Loucy (cell line): Measurements from ENCODE around the gene CORO1C.
"Not testable (repeated sequence)": the region's sequence is repeated elsewhere in the genome, so short reads cannot be mapped to it uniquely, and the experiment has no call there.

Source experiments
- CTCF ChIP-seq: fragments of 200-600 bp; sonication (generic); conservative IDR thresholded peaks from 2 replicates; pipeline ENCODE4 v1.5.1; 2014; ENCODE audit warnings: mild to moderate bottlenecking, antibody characterized with exemption, low read length
- EZH2phosphoT487 ChIP-seq: fragments of 200-600 bp; IDR thresholded peaks from 2 replicates; pipeline ENCODE4 v1.6.1; 2018; ENCODE audit warnings: antibody characterized with exemption, mild to moderate bottlenecking, moderate library complexity, borderline replicate concordance

GRCh38 chr12:108654622-108655021, 76.7 kb downstream of the CORO1C start:
- TF ChIP-seq CTCF, EZH2phosphoT487: not testable (repeated sequence)
